Activated T-cell treated with anti-CD3 and anti-CD28 coated beads for 1 hour (primary cell): ENCODE data around the gene DDR2.

ENCODE experiments used
- DNase-seq: peaks from one replicate; pipeline ENCODE4 v3.0.0-alpha.2; 2020; ENCODE audit warnings: low read depth

Gene DDR2

DNA sequence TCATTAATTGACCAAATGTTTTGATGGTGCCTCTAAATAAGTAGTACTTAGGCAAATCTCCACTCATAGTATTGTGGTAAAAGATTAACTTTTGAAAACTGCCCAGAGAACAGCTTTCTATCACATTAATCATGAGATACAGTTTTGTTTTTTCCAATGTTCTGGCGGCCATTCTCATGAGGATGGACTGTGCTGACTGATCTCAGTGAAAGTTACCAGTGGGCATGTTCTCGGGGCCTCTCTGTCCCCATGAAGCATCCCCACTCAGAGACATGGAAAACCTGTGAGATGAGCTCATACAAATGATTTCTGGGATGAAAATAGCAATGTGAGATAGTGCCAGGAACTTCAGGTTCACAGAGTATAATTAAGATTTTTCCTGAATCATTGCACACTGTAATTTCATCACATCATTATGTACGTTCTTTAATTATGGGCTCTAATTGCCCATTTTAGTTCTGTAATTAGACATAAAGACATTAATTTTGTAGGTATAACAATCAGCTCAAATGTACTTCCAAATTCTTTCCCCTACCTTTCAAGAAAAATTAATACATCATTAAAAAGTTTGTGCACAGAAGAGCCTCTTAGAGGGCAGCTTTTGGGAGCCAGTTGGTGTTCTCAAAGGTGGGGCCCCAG, 40.5 kb downstream of the DDR2 start:
- no peak for DNase-seq

DNA sequence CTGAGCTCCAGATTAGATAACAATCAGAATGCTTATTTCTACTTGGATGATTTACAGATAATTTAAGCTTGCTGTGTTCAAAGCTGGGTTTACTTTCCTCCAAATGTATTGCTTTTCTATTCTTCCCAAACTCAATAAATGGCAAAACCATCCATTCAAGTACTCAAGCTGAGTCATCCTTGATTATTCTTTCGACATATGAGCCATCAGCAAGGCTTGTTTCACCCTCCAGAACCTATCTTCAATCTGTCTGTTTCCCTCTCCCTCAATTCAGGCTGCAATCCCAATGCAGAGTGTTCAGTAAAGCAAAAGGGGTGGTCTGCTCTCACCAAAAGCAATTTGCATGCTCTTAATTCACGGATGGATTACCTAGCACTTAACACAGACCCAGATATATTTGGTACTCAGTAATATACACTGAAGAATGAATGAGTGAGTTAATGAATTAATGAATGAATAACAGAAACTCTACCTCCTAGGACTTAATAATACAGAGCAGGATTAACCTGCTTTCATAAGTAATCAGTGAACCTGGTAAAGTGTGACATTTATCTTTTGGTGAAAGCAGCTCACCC, 41.9 kb downstream of the DDR2 start:
- DNase-seq, result no peak

DNA sequence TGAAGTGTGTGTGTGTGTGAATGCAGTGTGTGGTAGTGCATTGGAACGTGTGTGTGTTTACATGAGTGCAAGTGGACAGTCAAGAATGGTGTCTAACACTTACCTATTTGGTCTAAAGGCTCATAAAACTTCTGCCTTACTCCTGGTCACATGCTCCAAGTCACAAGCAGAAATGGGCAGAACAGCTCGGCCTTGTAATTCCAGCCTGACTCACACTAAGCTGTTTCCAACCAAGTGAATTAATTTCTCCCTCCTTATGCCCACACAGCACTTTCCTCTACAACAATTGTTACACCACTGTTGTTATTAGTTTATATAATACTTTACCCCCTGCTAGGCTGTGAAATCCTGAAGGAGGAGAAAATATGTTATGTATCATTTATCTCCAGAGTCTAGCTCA, 43.8 kb downstream of the DDR2 start:
- DNase-seq, result no peak

DNA sequence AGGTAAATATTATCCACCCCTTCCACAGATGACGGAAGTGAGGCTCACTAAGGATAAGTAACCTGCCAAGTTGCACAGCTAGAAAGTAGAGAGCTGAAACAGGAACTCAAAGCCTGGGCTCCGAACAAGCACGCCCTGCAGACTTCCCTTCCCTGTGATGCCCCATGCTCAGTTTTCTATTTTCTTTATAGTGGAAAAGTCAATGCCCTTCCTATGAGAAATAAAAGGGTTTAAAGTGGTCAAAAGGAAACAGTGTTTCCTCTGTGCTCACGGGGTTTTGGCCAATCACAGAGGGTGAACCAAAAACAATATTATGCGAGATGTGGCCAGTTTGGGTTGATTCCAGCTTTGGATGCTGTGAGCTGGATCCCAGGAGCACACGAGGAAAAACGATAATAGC, 44.5 kb downstream of the DDR2 start:
- no peak for DNase-seq

DNA sequence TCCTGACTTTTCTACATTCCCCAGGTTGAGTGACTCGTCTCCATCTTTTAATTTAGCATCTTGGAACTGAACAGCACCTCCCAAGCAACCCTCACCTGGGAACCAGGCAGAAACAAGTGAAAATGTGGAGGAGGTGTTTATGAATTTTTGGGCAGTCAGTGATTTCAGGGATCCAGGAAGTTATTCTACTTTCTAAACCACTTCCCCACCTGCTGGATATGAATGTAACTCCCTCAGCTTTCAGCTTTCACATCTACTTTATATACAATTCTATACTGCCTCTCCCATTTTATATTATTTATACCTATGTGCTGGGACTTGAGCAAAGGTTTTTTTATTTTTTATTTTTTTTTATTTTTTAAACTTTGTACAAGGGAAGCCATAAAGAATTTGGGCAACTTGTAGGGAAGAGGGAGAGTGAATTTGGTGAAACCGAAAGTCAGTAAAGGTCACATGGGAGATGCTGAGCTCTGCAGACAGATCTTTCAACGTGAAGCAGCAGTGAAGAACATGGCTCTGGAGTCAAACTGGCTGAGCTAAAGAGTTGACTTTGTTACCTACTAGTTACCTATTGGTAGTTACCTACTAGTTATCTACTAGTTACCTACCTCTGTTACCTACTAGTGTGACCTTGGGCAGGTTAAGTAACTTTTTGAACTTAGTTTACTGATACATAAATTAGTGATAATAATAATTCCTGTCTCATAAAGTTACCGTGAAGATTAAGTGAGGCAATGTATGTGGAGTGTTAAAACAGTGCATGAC, 45.5 kb downstream of the DDR2 start:
- DNase-seq, result no peak

DNA sequence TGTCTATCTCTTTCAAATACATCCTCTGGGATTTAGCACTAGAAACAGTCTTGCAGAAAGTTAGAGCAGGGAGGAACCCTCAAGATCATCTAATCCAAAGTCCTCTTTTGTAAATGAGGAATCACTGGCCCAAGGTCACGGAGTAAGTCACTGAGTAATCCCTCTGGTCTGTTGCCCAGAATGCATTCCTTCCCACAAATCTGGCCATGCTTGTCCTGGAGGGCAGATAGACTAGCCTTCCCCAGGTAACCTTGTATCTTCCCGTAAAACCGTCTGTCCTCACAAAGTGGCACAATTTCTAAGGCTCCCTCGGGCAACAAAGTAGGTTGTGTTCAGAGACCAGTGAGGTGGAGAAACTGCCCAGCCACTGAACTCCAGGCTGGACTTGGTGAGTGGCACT, 46.2 kb downstream of the DDR2 start:
- no peak for DNase-seq

DNA sequence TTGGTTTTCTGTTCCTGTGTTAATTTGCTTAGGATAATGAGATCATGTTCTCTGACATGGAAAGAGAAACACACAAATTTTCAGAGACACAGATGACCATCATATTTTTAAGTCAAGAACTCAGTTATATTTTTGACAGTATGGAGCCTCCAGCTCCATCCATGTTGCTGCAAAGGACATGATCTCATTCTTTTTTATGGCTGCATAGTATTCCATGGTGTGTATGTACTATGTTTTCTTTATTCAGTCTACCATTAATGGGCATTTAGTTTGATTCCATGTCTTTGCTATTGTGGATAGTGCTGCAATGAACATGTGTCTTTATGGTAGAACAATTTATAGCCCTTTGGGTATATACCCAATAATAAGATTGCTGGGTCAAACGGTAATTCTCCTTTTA, 47.0 kb downstream of the DDR2 start:
- DNase-seq, result no peak

DNA sequence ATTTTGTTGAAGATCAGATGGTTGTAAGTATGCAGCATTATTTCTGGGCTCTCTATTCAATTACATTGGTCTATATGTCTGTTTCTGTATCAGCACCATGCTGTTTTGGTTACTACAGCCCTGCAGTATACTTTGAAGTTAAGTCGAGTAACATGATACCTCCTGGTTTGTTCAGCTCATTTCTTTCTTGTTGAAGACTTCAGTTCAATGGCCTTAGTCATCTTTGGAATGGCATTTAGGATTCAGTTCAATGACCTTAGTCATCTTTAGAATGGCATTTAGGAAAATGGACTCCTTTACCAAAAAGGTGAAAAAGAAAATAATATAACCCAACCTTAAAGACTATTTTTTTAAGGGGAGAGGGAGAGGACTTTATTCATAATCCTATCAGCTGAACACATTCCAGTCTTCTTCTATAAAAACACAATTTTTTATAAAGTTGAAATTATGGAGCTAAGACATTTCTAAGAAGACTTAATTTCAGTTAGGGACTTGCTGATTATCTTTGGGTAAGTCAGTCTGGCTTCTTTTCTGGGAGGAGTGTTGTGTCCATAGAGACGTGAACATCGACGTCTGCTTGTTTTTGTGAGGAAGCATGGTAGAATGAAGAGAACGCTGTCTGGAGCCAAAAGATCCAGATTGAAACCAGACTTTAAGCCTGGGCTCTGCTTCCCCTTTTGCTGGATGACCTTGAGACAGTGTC, 48.3 kb downstream of the DDR2 start:
- DNase-seq, result no peak

DNA sequence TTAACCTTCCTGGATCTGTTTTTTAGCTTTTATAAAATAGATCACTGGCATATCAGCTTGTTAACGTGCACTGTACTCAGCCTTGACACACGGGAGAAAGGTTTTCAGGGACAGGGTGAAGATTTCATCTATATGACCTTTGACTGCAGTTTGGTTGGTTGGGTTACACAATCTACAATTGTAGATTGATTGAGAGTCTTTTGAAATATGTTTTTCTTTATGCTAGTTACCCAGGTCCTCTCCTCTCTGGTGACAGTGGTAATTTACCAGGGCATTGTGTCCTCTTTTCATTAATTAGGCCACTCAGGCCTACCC, 48.8 kb downstream of the DDR2 start:
- DNase-seq, result no peak

DNA sequence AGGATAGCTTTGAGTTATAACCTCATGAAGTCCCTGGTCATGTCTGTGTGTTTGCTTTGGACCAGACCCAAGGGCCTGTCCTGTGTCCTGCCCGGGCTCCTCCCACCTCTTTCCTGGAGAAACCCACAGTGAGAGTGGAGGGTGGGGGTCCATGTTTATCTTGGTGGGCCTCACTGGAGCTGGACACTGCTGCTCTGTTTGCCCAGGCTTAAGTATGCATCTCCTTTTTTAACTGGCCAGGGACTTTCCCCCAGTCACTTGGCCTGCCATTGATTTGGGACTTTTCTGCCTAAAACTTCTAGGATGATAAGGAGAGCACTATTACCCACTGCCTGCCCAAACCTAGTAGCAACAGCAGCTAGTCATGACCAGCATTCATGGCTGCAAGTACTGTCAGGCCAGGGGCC, 49.8 kb downstream of the DDR2 start:
- DNase-seq, result no peak

DNA sequence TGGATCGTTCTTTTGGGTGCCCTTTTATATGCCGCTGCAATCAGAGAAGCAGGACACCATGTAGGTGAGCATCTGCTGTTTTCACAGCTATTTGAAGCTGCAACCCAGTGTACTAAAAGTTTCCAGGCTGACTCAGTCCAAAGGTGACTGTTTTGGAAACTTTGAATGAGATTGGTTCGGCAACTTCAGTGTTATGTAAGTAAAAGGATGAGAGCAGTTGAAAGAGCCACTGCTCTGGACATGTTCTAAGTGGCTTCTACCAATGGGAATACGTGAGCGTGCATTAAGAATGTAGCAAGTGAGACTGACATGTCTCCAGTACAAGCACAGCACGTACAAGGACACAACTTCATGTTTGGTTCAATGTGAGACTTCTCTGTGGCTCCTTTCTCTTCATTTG, 55.6 kb downstream of the DDR2 start:
- no peak for DNase-seq

DNA sequence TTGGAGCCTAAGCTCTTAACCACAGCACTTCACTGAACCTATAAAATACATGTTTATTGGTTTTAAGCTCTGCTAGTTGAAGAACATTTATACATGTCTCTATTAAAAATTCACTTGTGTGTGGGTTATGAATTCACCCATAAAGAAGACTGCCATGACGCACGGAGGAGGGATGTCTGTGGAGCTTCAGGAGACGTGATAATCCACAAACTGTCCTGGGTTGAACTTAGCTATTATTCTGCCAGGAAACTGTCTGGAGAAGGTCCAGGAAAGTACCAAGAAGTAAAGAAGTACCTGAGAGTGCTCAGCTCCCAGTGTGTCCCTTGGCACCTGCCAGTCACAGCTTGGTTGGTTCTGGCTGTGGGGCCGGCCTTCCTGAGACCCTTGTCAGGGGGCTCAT, 56.3 kb downstream of the DDR2 start:
- DNase-seq, result no peak

DNA sequence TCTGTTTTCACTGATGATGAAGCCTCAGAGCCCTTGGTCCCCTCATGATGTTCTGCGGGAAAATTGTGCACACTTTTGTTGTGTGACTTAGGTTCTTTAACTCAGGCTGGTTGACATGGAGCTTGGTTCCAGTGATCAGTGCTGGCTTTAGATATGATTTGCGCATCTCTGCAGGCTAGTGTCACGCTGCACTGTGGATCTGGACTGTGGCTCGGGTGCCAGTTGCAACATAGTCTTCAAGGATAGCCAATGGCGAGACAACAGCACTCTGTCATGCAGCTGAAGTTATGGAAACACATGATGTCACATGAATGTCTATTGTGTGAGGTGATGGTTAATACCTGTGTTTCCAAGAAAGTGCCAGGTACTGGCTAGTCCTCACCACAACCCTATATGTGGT, 56.7 kb downstream of the DDR2 start:
- no peak for DNase-seq

DNA sequence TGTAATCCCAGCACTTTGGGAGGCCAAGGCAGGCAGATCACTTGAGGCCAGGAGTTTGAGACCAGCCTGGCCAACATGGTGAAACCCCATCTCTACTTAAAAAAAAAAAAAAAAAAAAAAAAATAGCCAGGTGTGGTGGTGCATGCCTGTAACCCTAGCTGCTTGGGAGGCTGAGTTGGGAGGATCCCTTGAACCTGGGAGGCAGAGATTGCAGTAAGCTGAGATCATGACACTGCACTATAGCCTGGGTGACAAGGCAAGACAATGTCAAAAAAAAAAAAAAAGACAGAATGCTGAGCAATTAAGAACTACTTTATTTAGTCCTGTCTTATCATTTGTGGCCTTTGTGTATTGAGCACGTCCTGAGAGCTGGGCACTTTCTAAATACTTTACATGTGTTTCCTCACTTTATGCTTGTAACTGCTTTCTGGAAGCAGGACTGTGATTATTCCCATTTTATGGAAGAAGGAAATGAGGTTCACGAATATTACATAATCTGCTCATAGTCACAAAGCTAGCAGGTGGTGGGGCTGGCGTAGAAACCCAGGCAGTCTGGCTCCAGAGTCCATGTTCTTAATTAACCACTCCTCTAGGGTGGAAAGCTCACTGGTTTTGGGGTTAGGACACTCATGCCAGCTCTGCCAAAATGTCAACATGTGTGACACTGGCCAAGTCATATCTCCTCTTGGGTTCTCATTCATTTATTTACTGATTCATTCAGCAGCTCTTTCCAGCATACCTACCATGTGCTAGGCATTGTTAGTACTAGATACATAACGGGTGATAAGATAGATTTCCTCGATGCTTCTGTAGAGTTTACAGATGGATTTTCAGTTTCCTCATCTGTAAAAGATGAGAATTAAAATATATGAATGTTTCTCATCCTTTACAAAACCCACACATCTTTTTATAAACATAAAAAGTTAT, 57.7 kb downstream of the DDR2 start:
- DNase-seq, result no peak

DNA sequence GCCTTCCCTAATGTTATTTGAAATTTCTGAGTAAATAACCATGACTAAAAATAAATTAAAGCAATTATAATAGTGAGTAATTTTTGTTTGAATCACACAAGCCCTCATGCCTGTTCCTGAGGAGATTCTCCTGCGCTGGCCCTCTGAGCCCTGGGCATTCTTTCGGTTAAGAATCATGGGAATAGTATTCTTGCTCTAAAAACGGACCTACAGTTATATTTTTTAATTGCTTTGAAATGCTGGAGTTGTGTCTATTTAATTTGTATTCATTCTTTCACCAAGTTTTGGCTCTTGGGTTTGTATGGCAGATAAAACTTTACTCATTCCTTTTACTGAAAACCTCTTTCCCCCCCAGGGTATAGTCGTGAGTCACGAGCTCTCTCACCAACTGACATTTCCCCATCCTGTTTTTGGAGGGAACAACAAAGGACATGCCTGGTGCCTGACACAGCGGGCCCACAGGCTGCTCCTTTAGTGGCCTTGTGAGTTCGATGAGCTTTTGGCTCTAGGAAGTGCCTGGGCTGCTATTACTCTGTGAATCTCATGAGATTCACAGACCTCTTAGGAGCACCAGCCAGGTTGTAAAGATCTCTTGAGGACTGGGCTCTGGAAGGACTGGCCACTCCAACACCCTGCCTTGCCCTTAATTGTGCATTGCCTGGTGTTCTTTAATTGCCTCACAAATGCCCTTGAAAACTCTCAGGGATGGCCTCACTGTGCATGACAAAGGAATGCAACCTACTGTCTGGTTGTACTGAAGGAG, 58.6 kb downstream of the DDR2 start:
- no peak for DNase-seq

DNA sequence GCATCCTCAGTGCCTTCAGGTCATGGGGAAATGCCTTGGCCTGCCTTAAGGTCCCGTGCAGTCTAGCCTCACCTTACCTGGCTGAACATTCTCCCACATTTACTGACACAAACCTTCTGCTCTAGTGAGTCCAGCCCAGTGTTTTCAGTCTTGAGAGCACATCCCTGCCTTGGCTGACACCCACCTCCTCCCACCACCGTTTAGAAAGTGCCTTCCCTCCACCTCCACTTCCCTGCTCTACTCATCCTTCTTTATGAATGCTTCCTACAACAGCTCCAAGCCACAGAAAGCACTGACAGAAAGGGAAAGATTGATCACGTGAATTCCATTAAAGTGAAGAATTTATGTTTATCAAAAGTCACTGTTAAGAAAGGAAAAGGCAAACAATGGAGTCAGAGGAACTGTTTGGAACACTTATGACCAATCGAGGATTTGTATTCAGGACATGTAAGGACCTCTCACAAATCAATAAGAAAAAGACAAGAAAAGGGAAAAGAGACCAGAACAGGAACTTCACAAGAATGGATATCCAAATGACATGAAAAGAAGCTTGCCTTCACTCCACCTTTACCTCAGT, 59.8 kb downstream of the DDR2 start:
- DNase-seq, result no peak

DNA sequence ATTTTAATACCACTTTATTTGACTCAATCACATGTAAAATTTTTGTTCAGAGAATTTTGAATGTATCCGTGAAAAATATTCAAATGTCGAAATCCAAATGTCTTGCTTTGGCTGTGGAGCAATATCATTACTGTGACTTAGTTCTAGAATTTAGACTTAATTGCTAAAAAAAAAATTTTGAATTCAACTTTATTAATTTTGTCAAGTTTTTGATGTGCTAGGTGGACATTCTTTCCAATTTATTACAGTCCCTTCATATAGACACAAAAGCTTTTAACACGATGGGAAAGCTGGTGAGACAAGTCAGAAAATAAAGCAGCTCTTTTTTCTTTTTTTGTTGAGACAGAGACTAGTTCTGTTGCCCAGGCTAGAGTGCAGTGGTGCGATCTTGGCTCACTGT, 62.6 kb downstream of the DDR2 start:
- no peak for DNase-seq

DNA sequence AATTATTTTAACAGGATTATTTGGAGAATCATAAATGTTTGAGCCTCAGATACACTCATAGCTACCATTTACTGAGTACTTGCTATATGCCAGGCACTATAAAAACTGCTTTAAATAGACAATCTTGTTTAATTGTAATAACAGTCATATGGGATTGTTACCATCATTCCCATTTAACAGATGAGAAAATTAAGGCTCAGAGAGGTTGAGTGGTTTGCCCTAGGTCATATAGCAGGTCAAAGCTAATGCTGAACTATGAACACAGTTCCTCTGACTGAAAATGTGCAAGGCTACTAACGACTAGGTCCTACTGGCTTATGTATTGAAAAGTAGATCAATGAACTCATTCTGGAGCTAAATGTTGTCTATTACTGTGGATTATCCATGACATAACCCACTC, 63.4 kb downstream of the DDR2 start:
- DNase-seq, result no peak

DNA sequence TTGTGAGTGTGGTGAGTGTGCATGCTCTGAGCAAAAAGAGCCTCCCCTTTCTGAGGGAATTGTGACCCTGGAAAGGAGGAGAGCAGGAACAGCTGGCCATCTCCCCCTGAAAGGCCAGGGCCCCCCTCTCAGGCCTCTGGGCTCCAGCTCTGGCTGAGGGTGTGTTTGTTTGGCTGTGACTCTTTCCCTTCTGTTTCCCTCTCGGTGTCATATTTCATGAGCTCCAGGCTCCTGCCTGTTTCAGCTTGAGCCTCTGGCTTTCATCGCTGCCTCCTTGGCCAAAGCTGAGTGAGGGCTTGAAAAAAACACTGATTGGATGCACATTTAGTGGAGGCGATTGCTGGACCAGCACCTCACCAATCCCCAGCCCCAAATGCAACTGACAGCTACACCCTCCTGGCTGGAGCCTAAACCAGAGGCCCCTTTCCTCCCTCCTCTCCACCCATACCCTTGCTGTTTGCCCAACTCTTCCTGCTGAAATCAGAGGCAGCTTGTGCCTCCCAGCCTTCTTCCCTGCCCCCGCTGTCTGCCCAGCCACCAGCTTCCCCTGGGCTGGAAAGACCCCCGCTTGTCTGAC, 64.1 kb downstream of the DDR2 start:
- no peak for DNase-seq

DNA sequence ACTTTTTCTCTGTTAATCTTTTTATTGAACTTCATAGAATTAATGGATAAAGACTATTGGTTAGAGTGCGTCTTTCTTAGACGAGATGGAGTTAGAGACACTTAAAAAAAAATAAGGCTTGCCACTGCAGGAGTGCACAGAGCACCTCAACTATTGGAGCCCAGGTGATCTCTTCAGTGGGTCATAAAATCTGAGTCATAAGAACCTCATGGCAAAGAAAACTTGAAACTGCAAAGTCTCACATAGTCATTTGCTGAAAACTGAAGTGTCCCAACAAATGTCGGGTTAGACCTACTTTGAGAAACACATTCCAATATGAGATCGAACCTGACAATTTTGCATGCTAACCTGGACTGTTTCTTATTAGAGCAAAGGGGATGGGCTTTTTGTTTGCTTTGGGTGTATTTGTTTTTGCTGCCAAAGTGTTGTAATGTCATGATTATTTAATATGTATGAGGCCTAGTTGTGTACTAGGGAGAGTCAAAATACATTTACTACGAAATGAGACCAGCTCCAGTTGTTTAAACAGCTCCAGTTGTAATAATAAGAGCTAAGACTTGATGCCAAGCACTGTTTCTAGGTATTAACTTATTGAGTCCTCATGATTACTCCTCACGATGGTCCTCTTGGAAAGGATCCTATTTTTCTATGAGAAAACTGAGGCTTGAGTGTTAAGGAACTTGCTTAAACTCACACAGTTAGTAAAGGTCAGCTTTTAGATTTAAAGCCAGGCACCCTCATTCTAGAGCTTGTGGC, 65.1 kb downstream of the DDR2 start:
- no peak for DNase-seq
